Lower leg skin (tissue), 4 donors: Measurements from ENCODE around the gene KIRREL3. TPM values are rescaled to one million over a fixed set of nuclear protein-coding genes. Genes with fewer than 3 reads are reported as not detected.

ENCODE experiments used
- DNase-seq, 2 donors: peaks; one replicate each; pipeline ENCODE4 v3.0.0-alpha.2; 2019; ENCODE audit warnings: low spot score in 2 of 2
- H3K4me3 ChIP-seq: fragments of 200-600 bp; sonication (generic); 2 replicates; pipeline ENCODE4 v1.5.1; 2017; ENCODE audit warnings: mild to moderate bottlenecking, low read depth; ENCODE audit not compliant: poor library complexity, severe bottlenecking
- CTCF ChIP-seq, 3 donors: fragments of 450-650 bp; IDR thresholded peaks; one replicate each; pipeline ENCODE4 v1.5.1; 2016; ENCODE audit warnings: antibody characterized with exemption in 3 of 3, mild to moderate bottlenecking in 3 of 3, moderate library complexity in 2 of 3
- POLR2A ChIP-seq, 2 donors: fragments of 450-650 bp; IDR thresholded peaks; one replicate each; pipeline ENCODE4 v1.6.1; 2016 to 2017; ENCODE audit warnings: antibody characterized with exemption in 2 of 2, mild to moderate bottlenecking in 1 of 2, moderate library complexity in 1 of 2
- WGBS, 2 donors: methylation state at CpG; one replicate each; pipeline ENCODE4 v1.1.5; 2018; 5-methylcytosine and 5-hydroxymethylcytosine counted together
- intact Hi-C: fragments of 100-400 bp; cut with DNase I; formaldehyde crosslinking; loops from one replicate; pipeline ENCODE4 v1.15.0; 2023; ENCODE audit warnings: low total_unique reads
- total RNA-seq, 4 donors: library from RNA; depleted of rRNA; stranded (reverse); fragments of >200 nt; gene quantifications; one replicate each; pipeline ENCODE4 v1.1.0, GENCODE V29; 2016

Gene KIRREL3
- total RNA-seq, 4 donors from 2014 or later = 0.13 TPM; not detected in 3

GRCh38 chr11:126703662-126704061, 296.9 kb downstream of the KIRREL3 start:
- DNase-seq = no peak
- intact Hi-C loops = no loop called here
- 72 to 74% methylated on average over 4 of the region's 4 CpGs for WGBS, 2 donors
- no peak overlapping the region for H3K4me3 ChIP-seq
- no peak for TF ChIP-seq POLR2A (IDR thresholded peaks at IDR 0.05)
- TF ChIP-seq CTCF (IDR thresholded peaks at IDR 0.05) = no peak

- H3K4me3 ChIP-seq = no peak overlapping the region
- DNase-seq = no peak
- TF ChIP-seq CTCF (IDR thresholded peaks at IDR 0.05) (no peak), POLR2A (IDR thresholded peaks at IDR 0.05) (no peak)
- intact Hi-C loops = no loop called here
- 77 to 84% methylated on average over 5 of the region's 5 CpGs for WGBS, 2 donors
Observed at GRCh38 chr11:126702987-126703386, 297.6 kb downstream of the KIRREL3 start.

- TF ChIP-seq POLR2A (IDR thresholded peaks at IDR 0.05) (no peak), CTCF (IDR thresholded peaks at IDR 0.05) (no peak)
- WGBS, 2 donors = 74 to 80% methylated on average over 7 of the region's 7 CpGs
- intact Hi-C loops = no loop called here
- H3K4me3 ChIP-seq = no peak overlapping the region
- DNase-seq = no peak
Observed at GRCh38 chr11:126702165-126702720, 298.3 kb downstream of the KIRREL3 start.

- TF ChIP-seq POLR2A (IDR thresholded peaks at IDR 0.05) (no peak), CTCF (IDR thresholded peaks at IDR 0.05) (no peak)
- intact Hi-C loops = no loop called here
- DNase-seq = no peak
- H3K4me3 ChIP-seq = no peak overlapping the region
- 81 to 92% methylated on average over 2 of the region's 2 CpGs for WGBS, 2 donors
Observed at GRCh38 chr11:126701520-126701897, 299.1 kb downstream of the KIRREL3 start.

GRCh38 chr11:126700768-126701519, 299.6 kb downstream of the KIRREL3 start:
- intact Hi-C loops = no loop called here
- 75 to 85% methylated on average over 9 of the region's 9 CpGs for WGBS, 2 donors
- TF ChIP-seq CTCF (IDR thresholded peaks at IDR 0.05) (no peak), POLR2A (IDR thresholded peaks at IDR 0.05) (no peak)
- no peak for DNase-seq
- H3K4me3 ChIP-seq = no peak overlapping the region
